ENCODE results near the gene PFN3. TPM values are rescaled to one million over a fixed set of nuclear protein-coding genes. Genes with fewer than 3 reads are reported as not detected.

The PFN3 gene
- total and polyA plus RNA-seq, 2 of the 13 experiments (the other 11 are each of a cell fraction or from before 2014, with no cell fraction given): not detected

DNA sequence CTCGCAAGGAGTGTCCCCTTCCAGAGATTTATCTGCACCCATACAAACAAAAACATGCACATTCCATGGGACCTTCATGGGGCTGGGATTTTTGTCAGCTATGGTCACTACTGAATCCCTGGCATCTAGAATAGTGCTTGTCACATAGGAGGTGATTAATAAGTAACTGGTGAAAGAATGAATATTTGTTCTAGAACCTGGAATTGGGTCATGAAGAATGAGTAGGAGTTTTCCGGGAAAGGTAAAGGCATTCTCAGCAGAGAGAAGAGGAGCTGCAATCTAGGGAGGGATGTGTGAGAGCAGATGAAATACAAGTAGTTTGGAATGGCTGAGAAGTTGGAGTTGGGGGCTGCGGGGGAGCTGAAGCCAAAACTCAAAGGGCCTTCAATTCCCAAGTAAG is 46.2 kb downstream of the PFN3 start (continued):
- TF ChIP-seq, protein P1, sequence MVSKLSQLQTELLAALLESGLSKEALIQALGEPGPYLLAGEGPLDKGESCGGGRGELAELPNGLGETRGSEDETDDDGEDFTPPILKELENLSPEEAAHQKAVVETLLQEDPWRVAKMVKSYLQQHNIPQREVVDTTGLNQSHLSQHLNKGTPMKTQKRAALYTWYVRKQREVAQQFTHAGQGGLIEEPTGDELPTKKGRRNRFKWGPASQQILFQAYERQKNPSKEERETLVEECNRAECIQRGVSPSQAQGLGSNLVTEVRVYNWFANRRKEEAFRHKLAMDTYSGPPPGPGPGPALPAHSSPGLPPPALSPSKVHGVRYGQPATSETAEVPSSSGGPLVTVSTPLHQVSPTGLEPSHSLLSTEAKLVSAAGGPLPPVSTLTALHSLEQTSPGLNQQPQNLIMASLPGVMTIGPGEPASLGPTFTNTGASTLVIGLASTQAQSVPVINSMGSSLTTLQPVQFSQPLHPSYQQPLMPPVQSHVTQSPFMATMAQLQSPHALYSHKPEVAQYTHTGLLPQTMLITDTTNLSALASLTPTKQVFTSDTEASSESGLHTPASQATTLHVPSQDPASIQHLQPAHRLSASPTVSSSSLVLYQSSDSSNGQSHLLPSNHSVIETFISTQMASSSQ (IDR thresholded peaks at IDR 0.05; ENCODE audit: low read depth): peak; percentile 69
- TF ChIP-seq, protein P1 (CRISPR knock-in tag; IDR thresholded peaks at IDR 0.05; ENCODE audit: borderline replicate concordance): peak; percentile 87; the same call in 1 of the 2 replicates
- 0 out of 2 replicates have a peak, but pooled peaks have one; percentile 6 for TF ChIP-seq RARA (CRISPR knock-in tag; IDR thresholded peaks at IDR 0.05)
- TF ChIP-seq, protein P2, sequence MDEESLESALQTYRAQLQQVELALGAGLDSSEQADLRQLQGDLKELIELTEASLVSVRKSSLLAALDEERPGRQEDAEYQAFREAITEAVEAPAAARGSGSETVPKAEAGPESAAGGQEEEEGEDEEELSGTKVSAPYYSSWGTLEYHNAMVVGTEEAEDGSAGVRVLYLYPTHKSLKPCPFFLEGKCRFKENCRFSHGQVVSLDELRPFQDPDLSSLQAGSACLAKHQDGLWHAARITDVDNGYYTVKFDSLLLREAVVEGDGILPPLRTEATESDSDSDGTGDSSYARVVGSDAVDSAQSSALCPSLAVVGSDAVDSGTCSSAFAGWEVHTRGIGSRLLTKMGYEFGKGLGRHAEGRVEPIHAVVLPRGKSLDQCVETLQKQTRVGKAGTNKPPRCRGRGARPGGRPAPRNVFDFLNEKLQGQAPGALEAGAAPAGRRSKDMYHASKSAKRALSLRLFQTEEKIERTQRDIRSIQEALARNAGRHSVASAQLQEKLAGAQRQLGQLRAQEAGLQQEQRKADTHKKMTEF (CRISPR knock-in tag; IDR thresholded peaks at IDR 0.05): peak; percentile 34; the same call in 1 of the 2 replicates
- TF ChIP-seq HMG20A (CRISPR knock-in tag; IDR thresholded peaks at IDR 0.05; ENCODE audit: borderline replicate concordance): peak; percentile 53; the same call in 1 of the 2 replicates
- no peak; the same call in 1 of the 2 replicates for TF ChIP-seq CEBPG (CRISPR knock-in tag; IDR thresholded peaks at IDR 0.05)
- TF ChIP-seq KAT8 (CRISPR knock-in tag; IDR thresholded peaks at IDR 0.05): peak; percentile 39; the same call in 1 of the 2 replicates
- peak; percentile 61; the same call in 1 of the 2 replicates for TF ChIP-seq THAP11 (CRISPR knock-in tag; IDR thresholded peaks at IDR 0.05)
- TF ChIP-seq RXRB (CRISPR knock-in tag; IDR thresholded peaks at IDR 0.05; ENCODE audit: borderline replicate concordance): peak; percentile 40; the same call in 1 of the 2 replicates
- peak; percentile 73; the same call in 1 of the 2 replicates for TF ChIP-seq DNMT3B (CRISPR knock-in tag; conservative IDR thresholded peaks at IDR 0.05)
- TF ChIP-seq GATAD2A (CRISPR knock-in tag; IDR thresholded peaks at IDR 0.05): peak; percentile 66
- no peak for TF ChIP-seq ZBTB21 (CRISPR knock-in tag; IDR thresholded peaks at IDR 0.05)
- no peak for TF ChIP-seq HOXA7 (CRISPR knock-in tag; IDR thresholded peaks at IDR 0.05)

Measured in HepG2 (cell line).